K562 (cell line): ENCODE results near the gene CHMP2A. TPM values are rescaled to one million over a fixed set of nuclear protein-coding genes. Genes with fewer than 3 reads are reported as not detected.

Source experiments
- CHD4 ChIP-seq: fragments of 200-600 bp; sonication (generic); IDR thresholded peaks from 3 replicates; pipeline ENCODE4 v1.6.1; 2012; ENCODE audit warnings: low read depth, mild to moderate bottlenecking, mixed read lengths, low read length, inconsistent platforms; ENCODE audit not compliant: insufficient read depth, insufficient replicate concordance, poor library complexity, severe bottlenecking
- KLF6 ChIP-seq: fragments of 250-450 bp; sonication (Bioruptor Pico); IDR thresholded peaks from 2 replicates; pipeline ENCODE4 v1.4.0; 2020; ENCODE audit warnings: mild to moderate bottlenecking, moderate library complexity, borderline replicate concordance
- NFXL1 ChIP-seq: fragments of 450-650 bp; formaldehyde crosslinking; IDR thresholded peaks from 2 replicates; pipeline ENCODE4 v1.4.0; 2021; ENCODE audit warnings: mild to moderate bottlenecking
- RBFOX2 ChIP-seq: fragments of 200-400 bp; formaldehyde crosslinking; IDR thresholded peaks from 2 replicates; pipeline ENCODE4 v1.6.1; 2017; ENCODE audit warnings: low read depth, mild to moderate bottlenecking, low read length, moderate library complexity
- ZBTB40 ChIP-seq, 2 experiments: fragments of 450-650 bp in 1 of 2; sonication (generic) in 1 of 2; formaldehyde crosslinking in 1 of 2; IDR thresholded peaks; 2 replicates each; pipeline versions ENCODE4 v1.7.1 to v1.9.0; 2016 to 2022; ENCODE audit warnings: inconsistent platforms in 1 of 2, mild to moderate bottlenecking in 1 of 2, missing genetic modification reagents in 1 of 2
- ZMIZ1 ChIP-seq, 2 experiments: fragments of 150-350 bp in 1 of 2; IDR thresholded peaks; 2 replicates each; pipeline ENCODE4 v1.6.1; 2012 to 2016; ENCODE audit warnings: low read depth in 2 of 2, low read length in 2 of 2, mild to moderate bottlenecking in 1 of 2, moderate library complexity in 1 of 2
- polyA plus RNA-seq, 8 experiments: library from polyadenylated mRNA; depleted of rRNA in 4 of 8; stranded (reverse) in 5 of 8; unstranded in 3 of 8; fragments of >200 nt; fragmentation: Nextera tagmentation in 2 of 8; fragmentation: Illumina TruSeq in 1 of 8; extraction: Ambion mirVana in 2 of 8; extraction: Trizol in 1 of 8; gene quantifications; 2 replicates each; pipeline versions ENCODE4 v1.2.1 to v1.2.3, GENCODE V29; 2011 to 2014; ENCODE audit warnings: inconsistent platforms in 1 of 8, missing spikeins in 1 of 8
- total RNA-seq, 7 experiments: library from RNA; depleted of rRNA in 6 of 7; stranded (reverse); fragments of >200 nt in 6 of 7; fragmentation: Illumina TruSeq in 2 of 7; extraction: Trizol in 2 of 7; gene quantifications; 2 replicates each; pipeline versions ENCODE4 v1.2.1 to v1.2.3, GENCODE V29; 2011 to 2021; ENCODE audit warnings: low replicate concordance in 1 of 7
- TF ChIP-seq, protein P1 (sequence below): fragments of 200-800 bp; sonication (Bioruptor generic); IDR thresholded peaks from 2 replicates; pipeline ENCODE4 v1.6.1; 2017; ENCODE audit warnings: missing genetic modification characterization, missing compliant biosample characterization
- TF ChIP-seq, protein P2 (sequence below): sonication (generic); formaldehyde crosslinking; IDR thresholded peaks from 2 replicates; pipeline ENCODE4 v1.4.0; 2020; ENCODE audit warnings: mild to moderate bottlenecking, missing genetic modification reagents

Gene CHMP2A
- total and polyA plus RNA-seq, 9 of the 15 experiments (the other 6 are each of a cell fraction or from before 2014, with no cell fraction given): 57.6 to 159 (median 87.2) TPM

GRCh38 chr19:58554494-58555368 lies at the start of gene CHMP2A (continued):
- peak; percentile 99 for TF ChIP-seq ZBTB40 (IDR thresholded peaks at IDR 0.05)
- TF ChIP-seq ZBTB40 (CRISPR knock-in tag; IDR thresholded peaks at IDR 0.05): no peak
- peak in 1 of 2 experiments; percentile 65; a peak in 1 of 4 replicates for TF ChIP-seq ZMIZ1 (IDR thresholded peaks at IDR 0.05; ENCODE audit: low read depth in 2 of 2, low read length in 2 of 2)
- TF ChIP-seq NFXL1: no peak
- TF ChIP-seq CHD4: no peak
- TF ChIP-seq, protein P1, sequence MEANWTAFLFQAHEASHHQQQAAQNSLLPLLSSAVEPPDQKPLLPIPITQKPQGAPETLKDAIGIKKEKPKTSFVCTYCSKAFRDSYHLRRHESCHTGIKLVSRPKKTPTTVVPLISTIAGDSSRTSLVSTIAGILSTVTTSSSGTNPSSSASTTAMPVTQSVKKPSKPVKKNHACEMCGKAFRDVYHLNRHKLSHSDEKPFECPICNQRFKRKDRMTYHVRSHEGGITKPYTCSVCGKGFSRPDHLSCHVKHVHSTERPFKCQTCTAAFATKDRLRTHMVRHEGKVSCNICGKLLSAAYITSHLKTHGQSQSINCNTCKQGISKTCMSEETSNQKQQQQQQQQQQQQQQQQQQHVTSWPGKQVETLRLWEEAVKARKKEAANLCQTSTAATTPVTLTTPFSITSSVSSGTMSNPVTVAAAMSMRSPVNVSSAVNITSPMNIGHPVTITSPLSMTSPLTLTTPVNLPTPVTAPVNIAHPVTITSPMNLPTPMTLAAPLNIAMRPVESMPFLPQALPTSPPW (CRISPR knock-in tag): peak; percentile 87
- TF ChIP-seq, protein P2, sequence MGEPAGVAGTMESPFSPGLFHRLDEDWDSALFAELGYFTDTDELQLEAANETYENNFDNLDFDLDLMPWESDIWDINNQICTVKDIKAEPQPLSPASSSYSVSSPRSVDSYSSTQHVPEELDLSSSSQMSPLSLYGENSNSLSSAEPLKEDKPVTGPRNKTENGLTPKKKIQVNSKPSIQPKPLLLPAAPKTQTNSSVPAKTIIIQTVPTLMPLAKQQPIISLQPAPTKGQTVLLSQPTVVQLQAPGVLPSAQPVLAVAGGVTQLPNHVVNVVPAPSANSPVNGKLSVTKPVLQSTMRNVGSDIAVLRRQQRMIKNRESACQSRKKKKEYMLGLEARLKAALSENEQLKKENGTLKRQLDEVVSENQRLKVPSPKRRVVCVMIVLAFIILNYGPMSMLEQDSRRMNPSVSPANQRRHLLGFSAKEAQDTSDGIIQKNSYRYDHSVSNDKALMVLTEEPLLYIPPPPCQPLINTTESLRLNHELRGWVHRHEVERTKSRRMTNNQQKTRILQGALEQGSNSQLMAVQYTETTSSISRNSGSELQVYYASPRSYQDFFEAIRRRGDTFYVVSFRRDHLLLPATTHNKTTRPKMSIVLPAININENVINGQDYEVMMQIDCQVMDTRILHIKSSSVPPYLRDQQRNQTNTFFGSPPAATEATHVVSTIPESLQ (CRISPR knock-in tag): no peak
- peak; percentile 85 for TF ChIP-seq RBFOX2
- no peak for TF ChIP-seq KLF6 (CRISPR knock-in tag)
